Muscle layer of duodenum (tissue), 2 donors: Measurements from ENCODE around the gene NAGPA.

Source experiments
- H3K27ac ChIP-seq: one replicate; pipeline ENCODE4 v1.7.0; 2013; ENCODE audit warnings: mild to moderate bottlenecking, low read length
- H3K27me3 ChIP-seq: one replicate; pipeline ENCODE4 v1.7.0; 2013; ENCODE audit warnings: low read depth, mild to moderate bottlenecking, control low read depth, low read length
- H3K36me3 ChIP-seq, 2 donors: one replicate each; pipeline ENCODE4 v1.7.0; 2013; ENCODE audit warnings: low read length in 2 of 2, control low read depth in 1 of 2, mild to moderate bottlenecking in 1 of 2; ENCODE audit not compliant: insufficient read depth in 2 of 2, control insufficient read depth in 1 of 2
- H3K4me1 ChIP-seq, 2 donors: one replicate each; pipeline ENCODE4 v1.7.0; 2013; ENCODE audit warnings: low read length in 2 of 2, mild to moderate bottlenecking in 2 of 2, control low read depth in 1 of 2, moderate library complexity in 1 of 2; ENCODE audit not compliant: insufficient read depth in 2 of 2, control insufficient read depth in 1 of 2
- H3K4me3 ChIP-seq, 2 donors: one replicate each; pipeline ENCODE4 v1.7.0; 2013; ENCODE audit warnings: low read length in 2 of 2, low read depth in 1 of 2, mild to moderate bottlenecking in 1 of 2
- H3K9me3 ChIP-seq, 2 donors: one replicate each; pipeline ENCODE4 v1.7.0; 2013; ENCODE audit warnings: low read length in 2 of 2, control low read depth in 1 of 2, mild to moderate bottlenecking in 1 of 2; ENCODE audit not compliant: control insufficient read depth in 1 of 2
- donor health status: healthy.

Gene NAGPA

GRCh38 chr16:4981473-4981872 is 52.3 kb downstream of the NAGPA start:
- peaks cover 0 to 3% of the 10 kb centered on the region in 2 donors for H3K9me3 ChIP-seq
- no peaks in the 10 kb centered on the region for H3K36me3 ChIP-seq
- no peak overlapping the region for H3K4me3 ChIP-seq
- H3K27me3 ChIP-seq, result no peaks in the 10 kb centered on the region
- no peak overlapping the region for H3K27ac ChIP-seq
- H3K4me1 ChIP-seq, result peaks cover 0 to 10% of the 10 kb centered on the region in 2 donors

GRCh38 chr16:4980691-4981090 is 53.0 kb downstream of the NAGPA start:
- peaks cover 0 to 3% of the 10 kb centered on the region in 2 donors for H3K9me3 ChIP-seq
- no peaks in the 10 kb centered on the region for H3K27me3 ChIP-seq
- no peaks in the 10 kb centered on the region for H3K36me3 ChIP-seq
- H3K4me3 ChIP-seq, result no peak overlapping the region
- peaks cover 0 to 10% of the 10 kb centered on the region in 2 donors for H3K4me1 ChIP-seq
- H3K27ac ChIP-seq, result no peak overlapping the region

DNA sequence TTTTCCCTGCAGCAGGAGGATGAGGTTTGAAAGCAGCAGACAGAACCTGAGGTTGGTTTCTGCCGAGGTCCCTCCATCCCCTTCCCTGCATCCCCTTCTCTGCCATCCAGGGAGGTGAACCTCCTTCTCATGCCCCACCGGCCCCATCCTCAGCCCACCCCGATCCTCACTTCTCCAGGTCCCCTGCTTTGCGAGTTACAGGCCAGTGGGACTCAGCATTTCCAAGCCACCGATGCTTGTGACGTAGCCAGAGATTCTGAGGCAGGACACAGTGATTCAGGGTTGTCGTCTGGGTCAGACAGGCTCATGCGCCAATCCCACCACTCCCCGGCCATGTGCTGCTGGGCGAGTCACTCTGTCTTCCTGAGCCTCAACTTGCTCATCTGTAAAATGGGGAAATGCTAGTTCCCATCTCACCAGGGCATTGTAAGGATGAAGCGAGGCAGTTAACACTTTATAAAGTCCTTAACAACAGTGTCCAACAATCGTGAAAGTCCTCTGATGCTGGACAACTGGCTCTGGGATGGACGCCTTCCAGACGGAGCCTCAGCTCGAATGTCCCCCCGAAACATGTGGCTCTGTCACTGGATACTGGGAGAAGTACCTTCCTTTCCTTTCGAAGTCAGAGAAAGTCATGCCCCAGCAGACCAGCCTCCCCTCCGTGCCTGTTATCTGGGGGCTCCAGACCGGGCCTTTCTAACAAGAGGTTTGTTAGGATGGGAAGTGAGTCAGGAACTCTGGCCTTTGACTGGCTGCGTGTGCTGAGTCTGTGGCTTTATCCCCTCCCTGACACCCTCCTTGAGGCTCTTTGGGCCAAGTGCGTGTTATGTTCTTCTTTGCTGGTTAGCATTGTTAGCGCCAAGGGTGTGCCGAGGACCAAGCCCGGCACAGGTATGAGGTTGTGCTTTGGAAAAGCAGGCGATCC is 53.7 kb downstream of the NAGPA start:
- H3K4me3 ChIP-seq, result no peak overlapping the region
- H3K27me3 ChIP-seq, result no peaks in the 10 kb centered on the region
- H3K36me3 ChIP-seq, result no peaks in the 10 kb centered on the region
- H3K27ac ChIP-seq, result no peak overlapping the region
- H3K9me3 ChIP-seq, result peaks cover 0 to 3% of the 10 kb centered on the region in 2 donors
- peaks cover 0 to 10% of the 10 kb centered on the region in 2 donors for H3K4me1 ChIP-seq

DNA sequence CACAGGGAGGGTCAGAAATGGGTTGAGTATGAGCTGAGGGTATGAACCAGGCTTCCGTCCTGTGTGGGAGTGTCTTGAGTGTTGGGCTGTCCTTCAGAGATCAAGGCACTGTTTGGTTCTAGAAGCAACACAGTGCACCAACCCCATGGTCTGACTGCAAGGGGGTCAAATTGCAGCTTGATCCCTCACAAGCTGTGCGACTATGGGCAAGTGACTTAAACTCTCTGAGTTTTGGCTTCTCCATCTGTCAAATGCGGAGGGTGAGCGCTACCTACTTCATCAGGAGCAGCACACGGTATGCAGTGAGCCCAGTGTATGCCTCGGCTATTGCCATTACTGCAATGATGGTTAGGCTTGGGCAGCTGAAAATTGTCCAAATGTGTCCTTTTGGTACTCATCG is 54.6 kb downstream of the NAGPA start:
- Histone ChIP-seq H3K27ac (no peak overlapping the region), H3K36me3 (no peaks in the 10 kb centered on the region), H3K4me3 (no peak overlapping the region), H3K9me3 (peaks cover 0 to 2% of the 10 kb centered on the region in 2 donors), H3K4me1 (peaks cover 0 to 10% of the 10 kb centered on the region in 2 donors), H3K27me3 (no peaks in the 10 kb centered on the region)

- Histone ChIP-seq H3K27me3 (no peaks in the 10 kb centered on the region), H3K4me3 (no peak overlapping the region), H3K9me3 (no peaks in the 10 kb centered on the region), H3K27ac (no peak overlapping the region), H3K4me1 (no peaks in the 10 kb centered on the region), H3K36me3 (no peaks in the 10 kb centered on the region)
These were observed 57.1 kb downstream of the NAGPA start for GRCh38 chr16:4976611-4977145.

GRCh38 chr16:4976079-4976478 is 57.7 kb downstream of the NAGPA start:
- H3K27ac ChIP-seq, result no peak overlapping the region
- no peaks in the 10 kb centered on the region for H3K9me3 ChIP-seq
- no peaks in the 10 kb centered on the region for H3K4me1 ChIP-seq
- H3K27me3 ChIP-seq, result no peaks in the 10 kb centered on the region
- no peaks in the 10 kb centered on the region for H3K36me3 ChIP-seq
- no peak overlapping the region for H3K4me3 ChIP-seq
